Urothelium cell line (cell line): Measurements from ENCODE around the gene SDF2L1.
"Not testable (repeated sequence)": the region's sequence is repeated elsewhere in the genome, so short reads cannot be mapped to it uniquely, and the experiment has no call there.

Experiments used
- DNase-seq: peaks from one replicate; pipeline ENCODE4 v3.0.0; 2011; ENCODE audit warnings: low spot score, mixed read lengths
- FAIRE-seq: peaks from 2 replicates; lab custom pipeline; 2011; peaks lifted over from hg19 to GRCh38; lab: Jason Lieb, UNC

The SDF2L1 gene

GRCh38 chr22:21635771-21636510, 6.2 kb upstream of the SDF2L1 start:
- no peak for FAIRE-seq

GRCh38 chr22:21636629-21637218, 5.4 kb upstream of the SDF2L1 start:
- DNase-seq (no peak), FAIRE-seq (no peak)

More at GRCh38 chr22:21635771-21636510, 6.2 kb upstream of the SDF2L1 start:
- DNase-seq = no peak

GRCh38 chr22:21637450-21637849, 4.7 kb upstream of the SDF2L1 start:
- not testable (repeated sequence) for DNase-seq, FAIRE-seq

GRCh38 chr22:21639359-21639758, 2.7 kb upstream of the SDF2L1 start:
- DNase-seq = no peak
- FAIRE-seq = peak; percentile 67

- DNase-seq (no peak), FAIRE-seq (no peak)
Observed at GRCh38 chr22:21640810-21641209, 1.3 kb upstream of the SDF2L1 start.

- peak; percentile 72 for DNase-seq
- FAIRE-seq = peak; percentile 37
Observed at GRCh38 chr22:21641417-21641788, 699 bp upstream of the SDF2L1 start.

- peak; percentile 48 for FAIRE-seq
Observed at GRCh38 chr22:21642584-21643448, 714 bp downstream of the SDF2L1 start.

GRCh38 chr22:21643533-21644357, 1.6 kb downstream of the SDF2L1 start:
- peak; percentile 88 for FAIRE-seq
- DNase-seq = no peak

More at GRCh38 chr22:21642584-21643448, 714 bp downstream of the SDF2L1 start:
- peak; percentile 85 for DNase-seq

- not testable (repeated sequence) for DNase-seq, FAIRE-seq
Observed at GRCh38 chr22:21645513-21645912, 3.4 kb downstream of the SDF2L1 start.

GRCh38 chr22:21646608-21647590, 4.8 kb downstream of the SDF2L1 start:
- DNase-seq (peak; percentile 83), FAIRE-seq (peak; percentile 46)

GRCh38 chr22:21650280-21650679, 8.2 kb downstream of the SDF2L1 start:
- no peak for DNase-seq
- no peak for FAIRE-seq

GRCh38 chr22:21650823-21651520, 8.9 kb downstream of the SDF2L1 start:
- FAIRE-seq = peak; percentile 9

GRCh38 chr22:21651521-21652009, 9.5 kb downstream of the SDF2L1 start:
- FAIRE-seq = no peak
- DNase-seq = no peak

More at GRCh38 chr22:21650823-21651520, 8.9 kb downstream of the SDF2L1 start:
- no peak for DNase-seq

- DNase-seq (peak; percentile 98), FAIRE-seq (peak; percentile 37)
Observed at GRCh38 chr22:21652010-21652546, 10.0 kb downstream of the SDF2L1 start.

- FAIRE-seq = peak; percentile 17
- no peak for DNase-seq
Observed at GRCh38 chr22:21652547-21653545, 10.7 kb downstream of the SDF2L1 start.

- DNase-seq (no peak), FAIRE-seq (no peak)
Observed at GRCh38 chr22:21657020-21657359, 14.9 kb downstream of the SDF2L1 start.
